Measurements from ENCODE around the gene TAS2R42.

Gene TAS2R42, protein sequence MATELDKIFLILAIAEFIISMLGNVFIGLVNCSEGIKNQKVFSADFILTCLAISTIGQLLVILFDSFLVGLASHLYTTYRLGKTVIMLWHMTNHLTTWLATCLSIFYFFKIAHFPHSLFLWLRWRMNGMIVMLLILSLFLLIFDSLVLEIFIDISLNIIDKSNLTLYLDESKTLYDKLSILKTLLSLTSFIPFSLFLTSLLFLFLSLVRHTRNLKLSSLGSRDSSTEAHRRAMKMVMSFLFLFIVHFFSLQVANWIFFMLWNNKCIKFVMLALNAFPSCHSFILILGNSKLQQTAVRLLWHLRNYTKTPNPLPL

DNA sequence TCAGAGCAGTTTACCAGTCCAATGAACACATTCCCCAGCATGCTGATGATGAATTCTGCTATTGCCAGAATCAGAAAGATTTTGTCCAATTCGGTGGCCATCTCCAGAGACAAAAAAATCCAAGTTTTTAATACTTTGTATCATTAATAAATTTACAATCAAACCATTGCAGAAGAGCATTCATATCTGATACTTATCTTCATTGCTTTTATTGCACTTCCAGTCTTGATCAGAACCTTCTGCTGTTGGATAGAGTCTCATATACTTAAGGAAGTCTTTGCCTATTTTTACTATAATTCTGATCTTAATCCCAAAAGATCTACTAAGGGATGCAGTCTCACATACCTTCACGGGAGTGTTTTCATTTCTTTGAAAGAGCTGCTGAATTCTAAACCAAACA lies at the start of gene TAS2R42:
Gene TAS2R42 (minus strand): TSS at position 101 of the 400 bp plus-strand sequence. CDS start 0 bp downstream, at position 101.
- H3K4me3 Mint-ChIP-seq: no peak within 1 kb of the TSS
- H3K27ac Mint-ChIP-seq: no peak within 1 kb of the TSS
- H3K4me1 Mint-ChIP-seq (ENCODE audit: low read depth): no peaks in the 10 kb centered on the region
- no peaks in the 10 kb centered on the region for H3K9me3 Mint-ChIP-seq (ENCODE audit: low read depth)
- H3K36me3 Mint-ChIP-seq: peaks cover 17% of the 10 kb centered on the region
- H3K27me3 Mint-ChIP-seq: no peaks in the 10 kb centered on the region

DNA sequence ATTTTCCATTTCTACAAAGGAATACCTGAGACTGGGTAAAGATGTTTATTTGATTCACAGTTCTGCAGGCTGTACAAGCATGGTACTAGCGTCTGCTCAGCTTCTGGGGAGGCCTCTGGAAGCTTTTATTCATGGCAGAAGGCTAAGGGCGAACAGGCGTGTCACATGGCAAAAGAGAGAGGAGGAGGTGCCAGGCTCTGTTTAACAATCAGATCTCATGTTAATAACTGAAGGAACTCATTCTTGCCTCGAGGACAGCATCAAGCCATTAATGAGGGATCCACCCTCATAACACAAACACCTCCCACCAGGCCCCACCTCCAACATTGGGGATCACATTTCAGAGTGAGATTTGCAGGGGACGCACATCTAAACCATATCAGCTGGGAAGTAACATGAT lies 46.8 kb upstream of the TAS2R42 start:
- no peak overlapping the region for H3K27ac Mint-ChIP-seq
- H3K4me1 Mint-ChIP-seq (ENCODE audit: low read depth): no peaks in the 10 kb centered on the region
- H3K36me3 Mint-ChIP-seq: peaks cover 13% of the 10 kb centered on the region
- H3K9me3 Mint-ChIP-seq (ENCODE audit: low read depth): peaks cover 3% of the 10 kb centered on the region
- H3K27me3 Mint-ChIP-seq: no peaks in the 10 kb centered on the region
- H3K4me3 Mint-ChIP-seq: no peak overlapping the region

DNA sequence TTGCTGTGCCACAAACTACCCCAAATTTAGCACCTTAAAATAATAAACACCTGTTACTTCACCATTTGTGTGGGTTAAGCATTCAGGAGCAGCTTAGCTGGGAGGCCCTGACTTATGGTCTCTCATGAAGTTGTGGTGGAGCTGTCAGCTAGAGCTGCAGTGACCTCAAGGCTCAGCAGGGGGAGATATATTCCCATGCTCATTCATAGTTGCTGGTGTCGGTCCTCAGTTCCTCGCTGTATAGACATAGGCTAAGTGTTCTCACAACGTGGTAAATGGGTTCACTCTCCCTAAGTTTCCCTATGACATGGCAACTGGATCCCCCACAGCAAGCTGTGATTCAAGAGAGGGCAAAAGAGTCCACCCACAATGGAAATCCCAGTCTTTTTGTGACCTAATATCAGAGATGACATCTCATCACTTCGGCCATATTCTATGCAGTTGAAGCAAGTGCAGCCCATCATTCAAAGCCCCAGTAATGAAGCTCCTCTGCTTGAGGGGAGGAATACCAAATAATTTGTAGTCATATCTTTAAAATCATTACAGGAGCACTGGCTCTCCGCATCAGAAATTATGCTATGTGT lies 41.7 kb upstream of the TAS2R42 start:
- Mint-ChIP-seq H3K9me3 (ENCODE audit: low read depth) (no peaks in the 10 kb centered on the region), H3K27ac (no peak overlapping the region), H3K36me3 (no peaks in the 10 kb centered on the region), H3K4me3 (no peak overlapping the region), H3K27me3 (no peaks in the 10 kb centered on the region), H3K4me1 (ENCODE audit: low read depth) (no peaks in the 10 kb centered on the region)

DNA sequence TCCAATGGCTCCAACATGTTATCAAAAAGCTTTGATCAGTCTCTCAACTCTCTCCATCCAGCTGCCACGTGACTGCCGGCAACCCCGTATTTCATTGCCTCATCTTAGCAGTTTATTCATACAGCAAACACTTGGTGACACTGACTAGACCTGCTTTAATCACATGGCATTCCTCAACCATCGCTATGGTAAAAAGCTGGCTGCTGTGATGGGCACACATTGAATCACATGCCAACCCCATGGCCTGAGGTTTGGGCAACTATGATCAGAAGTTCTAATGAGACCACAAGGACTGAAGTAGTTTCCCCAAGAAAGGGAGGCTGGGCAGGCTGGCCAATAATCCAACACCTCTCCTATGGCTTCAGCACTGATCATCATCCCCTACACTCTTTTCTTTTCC lies 40.6 kb upstream of the TAS2R42 start:
- H3K4me1 Mint-ChIP-seq (ENCODE audit: low read depth): no peaks in the 10 kb centered on the region
- H3K36me3 Mint-ChIP-seq: no peaks in the 10 kb centered on the region
- no peaks in the 10 kb centered on the region for H3K27me3 Mint-ChIP-seq
- H3K27ac Mint-ChIP-seq: no peak overlapping the region
- H3K9me3 Mint-ChIP-seq (ENCODE audit: low read depth): no peaks in the 10 kb centered on the region
- H3K4me3 Mint-ChIP-seq: no peak overlapping the region

DNA sequence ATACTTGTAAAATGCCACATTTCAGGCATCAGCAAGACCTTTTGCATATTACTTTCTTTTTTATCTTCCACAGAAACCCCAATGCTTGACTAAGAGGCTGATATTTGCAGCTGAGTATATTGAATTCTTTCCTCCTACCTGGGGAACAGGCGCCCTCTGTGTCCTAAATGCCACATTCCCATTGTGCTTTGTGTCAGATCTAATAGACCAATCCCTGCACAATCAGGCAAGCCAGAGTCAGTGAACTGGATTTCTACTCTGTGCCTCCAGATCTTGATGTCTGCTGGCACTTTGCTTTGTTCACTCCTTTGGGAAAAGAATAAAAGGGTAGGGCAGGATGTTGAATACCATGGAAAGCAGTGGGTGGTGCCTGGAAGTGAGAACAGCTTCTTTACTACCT lies 22.4 kb upstream of the TAS2R42 start:
- no peak overlapping the region for H3K27ac Mint-ChIP-seq
- H3K36me3 Mint-ChIP-seq: peaks cover 11% of the 10 kb centered on the region
- H3K4me3 Mint-ChIP-seq: no peak overlapping the region
- H3K9me3 Mint-ChIP-seq (ENCODE audit: low read depth): no peaks in the 10 kb centered on the region
- H3K27me3 Mint-ChIP-seq: no peaks in the 10 kb centered on the region
- no peaks in the 10 kb centered on the region for H3K4me1 Mint-ChIP-seq (ENCODE audit: low read depth)

DNA sequence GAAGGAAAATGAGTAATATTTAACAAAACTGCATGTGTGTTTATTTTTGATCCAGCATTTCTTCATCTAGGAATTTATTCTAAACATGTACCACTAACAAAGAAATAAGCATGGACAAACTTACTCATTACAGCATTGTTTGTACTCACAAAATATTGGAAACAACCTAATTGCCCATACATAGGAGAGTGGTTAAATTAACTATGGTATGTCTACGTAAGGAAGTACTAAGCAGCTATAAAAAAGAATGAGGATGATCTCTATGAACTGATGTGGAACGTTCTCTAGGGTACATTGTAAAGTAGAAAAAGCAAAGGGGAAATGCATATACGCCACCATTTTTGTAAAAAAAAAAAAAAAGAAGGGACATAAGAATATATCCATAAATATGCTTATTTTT lies 17.4 kb upstream of the TAS2R42 start:
- Mint-ChIP-seq H3K9me3 (ENCODE audit: low read depth) (no peaks in the 10 kb centered on the region), H3K36me3 (peaks cover 10% of the 10 kb centered on the region), H3K4me1 (ENCODE audit: low read depth) (no peaks in the 10 kb centered on the region), H3K27ac (no peak overlapping the region), H3K4me3 (no peak overlapping the region), H3K27me3 (no peaks in the 10 kb centered on the region)

DNA sequence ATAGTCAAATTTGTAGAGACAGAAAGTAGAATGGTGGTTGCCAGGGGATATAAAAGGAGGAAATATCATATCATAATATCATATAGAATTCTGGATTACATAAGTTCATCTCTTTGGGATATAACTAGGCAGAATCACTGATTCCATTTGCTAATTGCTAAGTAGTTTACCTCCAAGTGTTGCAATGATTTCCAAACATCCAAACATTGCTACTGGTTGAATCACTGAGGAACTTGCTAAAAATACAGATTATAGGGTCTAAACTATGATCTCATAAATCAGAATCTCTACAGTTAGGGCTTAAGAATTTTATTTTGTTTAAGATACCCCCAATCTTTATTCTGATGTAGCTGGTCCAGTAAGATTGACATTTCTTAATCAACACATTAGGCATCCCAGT lies 16.1 kb upstream of the TAS2R42 start:
- Mint-ChIP-seq H3K9me3 (ENCODE audit: low read depth) (no peaks in the 10 kb centered on the region), H3K4me1 (ENCODE audit: low read depth) (no peaks in the 10 kb centered on the region), H3K4me3 (no peak overlapping the region), H3K36me3 (peaks cover 10% of the 10 kb centered on the region), H3K27ac (no peak overlapping the region), H3K27me3 (no peaks in the 10 kb centered on the region)

DNA sequence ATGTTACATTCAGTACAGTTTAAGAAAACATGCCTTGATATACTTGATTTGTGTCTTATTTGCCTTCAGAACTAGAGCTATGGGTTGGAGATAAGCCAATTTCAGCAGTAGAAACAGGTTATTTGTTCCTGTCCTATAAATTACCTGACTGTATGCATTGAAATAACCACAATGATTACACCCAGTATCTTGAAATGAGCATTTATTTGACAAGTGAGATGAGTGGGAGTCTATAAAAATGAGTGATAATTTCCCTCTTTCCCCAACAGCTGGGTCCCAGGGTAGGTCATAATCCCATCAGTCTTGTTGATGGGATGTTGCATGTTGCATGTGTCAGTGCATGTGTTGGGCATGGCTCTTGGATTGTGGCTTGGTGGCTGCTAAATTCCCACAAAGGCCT lies 3.7 kb downstream of the TAS2R42 start:
- no peak overlapping the region for H3K27ac Mint-ChIP-seq
- no peak overlapping the region for H3K4me3 Mint-ChIP-seq
- peaks cover 3% of the 10 kb centered on the region for H3K36me3 Mint-ChIP-seq
- no peaks in the 10 kb centered on the region for H3K27me3 Mint-ChIP-seq
- no peaks in the 10 kb centered on the region for H3K9me3 Mint-ChIP-seq (ENCODE audit: low read depth)
- peaks cover 3% of the 10 kb centered on the region for H3K4me1 Mint-ChIP-seq (ENCODE audit: low read depth)

DNA sequence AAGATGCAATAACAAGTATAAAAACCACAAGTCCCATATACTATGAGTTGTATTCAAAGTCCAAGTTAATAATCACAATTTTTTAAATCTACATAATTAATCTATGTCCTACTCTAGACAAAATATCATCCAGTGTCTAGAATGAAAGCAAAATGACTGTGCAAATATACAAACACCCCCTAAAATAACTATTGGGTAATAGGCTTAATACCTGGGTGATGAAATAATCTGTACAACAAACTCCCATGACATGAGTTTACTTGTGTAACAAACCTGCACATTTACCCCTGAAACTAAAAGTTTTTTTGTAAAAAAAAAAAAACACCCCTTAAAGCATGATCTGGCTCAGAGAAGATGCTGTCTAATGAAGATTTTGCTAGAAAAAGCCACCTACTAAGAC lies 4.2 kb downstream of the TAS2R42 start:
- H3K27ac Mint-ChIP-seq: no peak overlapping the region
- H3K27me3 Mint-ChIP-seq: no peaks in the 10 kb centered on the region
- peaks cover 3% of the 10 kb centered on the region for H3K4me1 Mint-ChIP-seq (ENCODE audit: low read depth)
- no peak overlapping the region for H3K4me3 Mint-ChIP-seq
- H3K9me3 Mint-ChIP-seq (ENCODE audit: low read depth): no peaks in the 10 kb centered on the region
- H3K36me3 Mint-ChIP-seq: peaks cover 5% of the 10 kb centered on the region

DNA sequence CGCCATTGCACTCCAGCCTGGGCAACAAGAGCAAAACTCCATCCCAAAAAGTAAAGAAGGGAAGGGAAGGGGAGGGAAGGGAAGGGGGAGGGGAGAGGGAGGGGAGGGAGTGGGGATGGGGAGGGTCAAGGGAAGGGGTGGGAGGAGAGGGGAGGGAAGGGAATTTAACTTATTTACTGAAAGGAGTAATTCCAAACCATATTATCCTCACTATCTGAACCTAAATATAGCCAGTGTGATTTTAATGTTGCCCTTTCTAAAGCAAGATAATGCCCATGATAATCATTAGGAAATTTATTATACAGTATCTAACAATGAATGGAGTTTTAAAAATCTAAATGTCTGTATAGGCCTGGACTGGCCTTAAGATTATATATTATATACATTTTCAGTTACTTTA lies 8.5 kb downstream of the TAS2R42 start:
- peaks cover 20% of the 10 kb centered on the region for H3K36me3 Mint-ChIP-seq
- no peak overlapping the region for H3K27ac Mint-ChIP-seq
- H3K4me1 Mint-ChIP-seq (ENCODE audit: low read depth): peaks cover 19% of the 10 kb centered on the region
- no peaks in the 10 kb centered on the region for H3K27me3 Mint-ChIP-seq
- H3K4me3 Mint-ChIP-seq: no peak overlapping the region
- no peaks in the 10 kb centered on the region for H3K9me3 Mint-ChIP-seq (ENCODE audit: low read depth)

DNA sequence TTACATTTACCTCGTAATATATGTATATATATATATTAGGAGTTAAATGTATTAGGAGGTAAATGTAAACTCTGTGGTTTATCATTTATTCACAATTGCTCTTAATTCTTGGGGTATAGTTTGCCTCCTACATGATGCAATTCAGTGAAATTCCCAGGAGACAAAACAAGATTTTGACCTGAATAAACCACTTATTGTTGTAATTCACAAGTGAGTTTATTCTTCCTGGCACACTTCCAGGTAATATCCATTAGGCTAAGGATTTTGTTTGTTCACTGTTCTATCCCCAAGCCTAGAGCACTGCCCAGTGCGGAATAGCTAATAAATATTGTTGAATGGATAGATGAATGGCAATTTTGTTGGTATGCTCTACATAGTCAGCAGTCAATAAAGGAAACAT lies 12.7 kb downstream of the TAS2R42 start:
- Mint-ChIP-seq H3K4me1 (ENCODE audit: low read depth) (peaks cover 51% of the 10 kb centered on the region), H3K27ac (no peak overlapping the region), H3K4me3 (no peak overlapping the region), H3K36me3 (peaks cover 28% of the 10 kb centered on the region), H3K9me3 (ENCODE audit: low read depth) (no peaks in the 10 kb centered on the region), H3K27me3 (no peaks in the 10 kb centered on the region)

DNA sequence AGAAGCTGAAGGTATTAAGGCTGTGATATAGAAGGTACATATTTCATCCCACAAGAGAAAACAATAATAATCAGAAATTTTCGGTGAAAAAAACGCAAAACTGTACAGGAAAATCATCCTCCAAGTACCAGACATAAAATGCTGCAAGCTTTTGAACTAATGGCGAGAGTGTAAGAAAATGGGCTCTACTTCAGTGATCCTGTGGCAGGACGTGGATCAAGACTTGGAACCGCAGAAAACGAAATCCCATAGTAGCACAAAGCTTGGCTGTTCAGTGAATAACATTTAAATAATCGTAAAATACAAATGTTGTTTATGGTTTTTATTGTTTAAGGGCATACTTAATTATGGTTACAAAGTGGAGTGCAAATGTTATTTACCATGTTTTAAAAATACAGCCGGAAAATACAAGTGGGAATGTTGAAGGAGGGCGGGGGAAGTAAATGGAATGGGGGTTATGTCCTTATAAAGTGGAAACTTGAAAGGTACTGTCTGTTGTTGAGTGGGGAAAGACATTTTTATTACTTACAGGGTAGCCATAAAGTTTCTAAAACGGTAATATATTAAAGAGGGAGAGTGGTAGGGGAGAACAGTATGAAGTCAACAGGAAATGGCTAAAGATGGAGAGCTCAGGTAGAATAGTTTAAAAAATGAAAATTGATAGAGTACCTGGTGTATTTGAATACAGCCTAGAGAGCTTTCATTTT lies 14.6 kb downstream of the TAS2R42 start:
- H3K9me3 Mint-ChIP-seq (ENCODE audit: low read depth): no peaks in the 10 kb centered on the region
- peak overlapping the region; percentile 99 for H3K27ac Mint-ChIP-seq
- H3K36me3 Mint-ChIP-seq: peaks cover 28% of the 10 kb centered on the region
- H3K27me3 Mint-ChIP-seq: no peaks in the 10 kb centered on the region
- H3K4me3 Mint-ChIP-seq: peak overlapping the region; percentile 98
- peaks cover 68% of the 10 kb centered on the region for H3K4me1 Mint-ChIP-seq (ENCODE audit: low read depth)

DNA sequence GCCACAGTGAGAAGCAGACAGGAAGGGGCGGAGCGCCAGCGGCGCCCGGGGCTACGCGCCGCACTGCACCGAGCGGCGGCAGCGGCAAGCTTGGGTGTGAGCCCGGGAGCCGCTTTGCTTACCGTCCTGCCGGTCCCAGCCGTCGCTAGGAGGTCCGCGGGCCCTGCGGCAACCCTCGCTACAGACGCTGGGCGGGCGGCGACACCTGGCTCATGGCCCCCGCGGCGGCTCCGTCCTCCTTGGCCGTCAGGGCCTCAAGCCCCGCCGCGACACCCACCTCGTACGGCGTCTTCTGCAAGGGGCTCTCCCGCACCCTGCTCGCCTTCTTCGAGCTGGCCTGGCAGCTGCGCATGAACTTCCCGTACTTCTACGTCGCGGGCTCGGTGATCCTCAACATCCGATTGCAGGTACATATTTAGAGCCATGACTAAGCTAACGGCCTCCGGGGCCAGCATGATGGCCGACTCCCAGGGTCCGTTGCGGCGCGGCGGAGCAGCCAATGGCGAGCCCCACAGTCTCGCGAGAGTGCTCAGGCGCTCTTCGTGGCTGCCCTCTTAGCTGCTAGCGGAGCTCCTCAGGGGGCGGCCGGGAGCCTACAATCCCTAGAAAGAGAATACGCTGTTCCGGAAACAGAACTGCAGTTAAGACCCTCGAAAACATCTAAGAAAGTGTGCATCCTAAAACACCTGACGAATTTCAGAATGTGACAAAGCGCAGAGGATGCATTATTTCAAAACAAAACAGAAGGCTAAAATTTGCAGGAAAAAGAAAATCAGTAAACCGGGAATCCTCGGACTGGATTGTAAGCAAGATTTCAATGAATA lies 15.4 kb downstream of the TAS2R42 start, which contains the start of gene SMIM10L1:
Gene SMIM10L1 (plus strand): TSS at position 50 of the 824 bp plus-strand sequence. CDS start 163 bp downstream, at position 213.
- Mint-ChIP-seq H3K36me3 (peaks cover 28% of the 10 kb centered on the region), H3K4me3 (peak within 1 kb of the TSS; percentile 98), H3K27ac (peak within 1 kb of the TSS; percentile 99), H3K9me3 (ENCODE audit: low read depth) (no peaks in the 10 kb centered on the region), H3K4me1 (ENCODE audit: low read depth) (peaks cover 73% of the 10 kb centered on the region), H3K27me3 (no peaks in the 10 kb centered on the region)

DNA sequence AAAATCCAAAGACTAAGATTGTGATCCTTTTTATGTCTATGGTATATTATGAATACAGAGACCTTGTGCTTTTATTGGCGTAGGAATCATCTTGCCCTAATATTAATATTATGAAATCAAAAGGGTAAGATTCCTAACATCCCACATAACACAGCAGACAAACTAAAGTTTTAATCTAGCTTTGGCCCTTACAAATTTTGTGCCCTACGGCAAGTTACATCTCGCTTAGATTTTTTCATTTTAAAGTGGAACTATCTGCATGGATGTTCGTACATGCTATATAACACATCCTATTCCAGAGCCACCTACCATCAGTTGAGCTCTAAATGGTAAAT lies 16.0 kb downstream of the TAS2R42 start:
- no peaks in the 10 kb centered on the region for H3K9me3 Mint-ChIP-seq (ENCODE audit: low read depth)
- peaks cover 30% of the 10 kb centered on the region for H3K36me3 Mint-ChIP-seq
- peaks cover 76% of the 10 kb centered on the region for H3K4me1 Mint-ChIP-seq (ENCODE audit: low read depth)

DNA sequence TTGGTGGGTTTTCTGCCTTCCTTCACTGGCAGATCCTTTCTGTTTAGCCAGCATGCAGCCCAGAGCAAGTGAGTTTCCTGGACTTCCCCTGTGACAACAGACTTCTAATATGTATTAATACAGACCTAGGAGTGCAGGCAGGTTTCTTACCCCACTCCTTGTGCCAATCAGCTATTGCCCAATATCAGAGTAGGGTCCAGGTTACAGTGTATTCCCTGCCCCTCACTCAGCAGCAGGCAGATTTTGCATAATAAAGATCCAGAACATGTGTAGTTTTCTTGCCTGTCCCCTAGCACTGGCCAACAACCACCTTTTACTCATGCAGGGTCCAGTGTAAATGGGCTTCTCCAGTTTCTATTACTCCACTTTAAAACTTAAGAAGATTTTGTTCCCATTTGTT lies 20.4 kb downstream of the TAS2R42 start:
- Mint-ChIP-seq H3K4me3 (no peak overlapping the region), H3K36me3 (peaks cover 23% of the 10 kb centered on the region), H3K9me3 (ENCODE audit: low read depth) (no peaks in the 10 kb centered on the region), H3K27ac (no peak overlapping the region), H3K4me1 (ENCODE audit: low read depth) (peaks cover 79% of the 10 kb centered on the region), H3K27me3 (no peaks in the 10 kb centered on the region)

More for the DNA sequence above, 16.0 kb downstream of the TAS2R42 start:
- Mint-ChIP-seq H3K4me3 (peak overlapping the region; percentile 98), H3K27ac (peak overlapping the region; percentile 83), H3K27me3 (no peaks in the 10 kb centered on the region)
